Endodermal cell (in vitro differentiated cells): Measurements from ENCODE around the gene LLGL2. TPM values are rescaled to one million over a fixed set of nuclear protein-coding genes. Genes with fewer than 3 reads are reported as not detected.

Source experiments
- DNase-seq: peaks from one replicate; pipeline ENCODE4 v3.0.0-alpha.2; 2017
- H3K27ac ChIP-seq: 2 replicates; pipeline ENCODE4 v1.5.1; 2013; ENCODE audit warnings: mild to moderate bottlenecking, low read depth, low read length, moderate library complexity
- H3K27me3 ChIP-seq: 2 replicates; pipeline ENCODE4 v1.6.1; 2013; ENCODE audit warnings: mild to moderate bottlenecking, low read length, moderate library complexity; ENCODE audit not compliant: insufficient read depth, control insufficient read depth, poor library complexity, severe bottlenecking
- H3K36me3 ChIP-seq: 2 replicates; pipeline ENCODE4 v1.7.0; 2013; ENCODE audit warnings: mild to moderate bottlenecking, low read length, moderate library complexity; ENCODE audit not compliant: control insufficient read depth, insufficient read depth
- H3K4me1 ChIP-seq: one replicate; pipeline ENCODE4 v1.7.0; 2013; ENCODE audit warnings: low read length; ENCODE audit not compliant: control insufficient read depth, insufficient read depth
- H3K4me3 ChIP-seq: 2 replicates; pipeline ENCODE4 v1.5.1; 2013; ENCODE audit warnings: mild to moderate bottlenecking, low read length, moderate library complexity
- H3K9ac ChIP-seq: 2 replicates; pipeline ENCODE4 v1.6.1; 2013; ENCODE audit warnings: mild to moderate bottlenecking, low read length, moderate library complexity; ENCODE audit not compliant: poor library complexity, severe bottlenecking; ENCODE audit errors: extremely low read depth
- H3K9me3 ChIP-seq: 2 replicates; pipeline ENCODE4 v1.6.1; 2013; ENCODE audit warnings: mild to moderate bottlenecking, low read length, moderate library complexity; ENCODE audit not compliant: control insufficient read depth
- H3K27ac Mint-ChIP-seq: 2 replicates; pipeline ENCODE4 v1.8.0; 2020; ENCODE audit warnings: mixed read lengths
- H3K27me3 Mint-ChIP-seq: 2 replicates; pipeline ENCODE4 v1.8.0; 2021; ENCODE audit warnings: mild to moderate bottlenecking, mixed read lengths; ENCODE audit not compliant: insufficient read depth
- H3K36me3 Mint-ChIP-seq: 2 replicates; pipeline ENCODE4 v1.8.0; 2020; ENCODE audit warnings: low read depth, mixed read lengths
- H3K4me1 Mint-ChIP-seq: 2 replicates; pipeline ENCODE4 v1.8.0; 2020; ENCODE audit warnings: mixed read lengths
- H3K4me3 Mint-ChIP-seq: 2 replicates; pipeline ENCODE4 v1.8.0; 2020; ENCODE audit warnings: mild to moderate bottlenecking, moderate library complexity, mixed read lengths
- H3K9me3 Mint-ChIP-seq: 2 replicates; pipeline ENCODE4 v1.8.0; 2020; ENCODE audit warnings: mild to moderate bottlenecking, mixed read lengths
- WGBS, 2 experiments: methylation state at CpG; one replicate each; pipeline versions ENCODE4 v1.1.5 to v1.1.7; 2013; ENCODE audit warnings: missing lambda C conversion rate in 2 of 2, mixed read lengths in 1 of 2; ENCODE audit not compliant: insufficient coverage in 1 of 2, insufficient read length in 1 of 2; 5-methylcytosine and 5-hydroxymethylcytosine counted together
- total RNA-seq, 2 donors: library from RNA; stranded (reverse); fragmentation: NEBNext Ultra II Directional in 1 of 2; extraction: Animal tissue kit (Norgen Biotek cat#: 25700) in 1 of 2; gene quantifications; 2 replicates in 1 of 2; 3 replicates in 1 of 2; pipeline ENCODE4 v1.2.1, GENCODE V29; 2021
- TF ChIP-seq, protein P1 (sequence below): fragments of 200-600 bp; sonication (generic); conservative IDR thresholded peaks from 2 replicates; pipeline ENCODE4 v1.5.0; 2021; ENCODE audit warnings: antibody characterized with exemption, mild to moderate bottlenecking

The LLGL2 gene
- total RNA-seq, 2 donors from 2014 or later = 128 to 149 TPM

DNA sequence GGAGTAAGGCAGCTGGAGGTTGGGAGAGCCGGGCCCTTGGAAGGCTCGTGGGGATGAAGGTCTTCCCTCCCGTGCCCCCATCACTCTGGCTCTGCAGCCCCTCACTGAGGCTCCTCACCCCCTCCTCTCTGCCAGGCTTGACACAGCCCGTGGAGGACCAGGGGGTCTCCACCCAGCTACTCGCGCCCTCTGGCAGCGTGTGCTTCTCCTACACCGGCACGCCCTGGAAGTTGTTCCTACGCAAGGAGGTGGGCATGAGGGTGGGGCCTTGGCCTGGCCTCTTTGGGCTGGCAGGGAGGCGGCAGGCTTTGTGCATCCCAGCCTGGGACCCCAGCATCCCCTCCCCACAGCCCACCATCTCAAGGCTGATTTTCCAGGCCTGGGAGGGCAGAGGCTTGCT lies 92.2 kb downstream of the LLGL2 start:
- Histone ChIP-seq H3K27ac (no peak overlapping the region), H3K9ac (no peak overlapping the region), H3K36me3 (no peaks in the 10 kb centered on the region), H3K4me1 (peaks cover 7% of the 10 kb centered on the region), H3K9me3 (no peaks in the 10 kb centered on the region), H3K27me3 (no peaks in the 10 kb centered on the region), H3K4me3 (no peak overlapping the region)
- Mint-ChIP-seq H3K27ac (no peak overlapping the region), H3K27me3 (peaks cover 2% of the 10 kb centered on the region), H3K9me3 (no peaks in the 10 kb centered on the region), H3K4me1 (peaks cover 6% of the 10 kb centered on the region), H3K36me3 (no peaks in the 10 kb centered on the region), H3K4me3 (no peak overlapping the region)
- 72 to 89% methylated on average over 2 to 11 of the region's 11 CpGs for WGBS, 2 experiments
- DNase-seq = no peak
- TF ChIP-seq, protein P1, sequence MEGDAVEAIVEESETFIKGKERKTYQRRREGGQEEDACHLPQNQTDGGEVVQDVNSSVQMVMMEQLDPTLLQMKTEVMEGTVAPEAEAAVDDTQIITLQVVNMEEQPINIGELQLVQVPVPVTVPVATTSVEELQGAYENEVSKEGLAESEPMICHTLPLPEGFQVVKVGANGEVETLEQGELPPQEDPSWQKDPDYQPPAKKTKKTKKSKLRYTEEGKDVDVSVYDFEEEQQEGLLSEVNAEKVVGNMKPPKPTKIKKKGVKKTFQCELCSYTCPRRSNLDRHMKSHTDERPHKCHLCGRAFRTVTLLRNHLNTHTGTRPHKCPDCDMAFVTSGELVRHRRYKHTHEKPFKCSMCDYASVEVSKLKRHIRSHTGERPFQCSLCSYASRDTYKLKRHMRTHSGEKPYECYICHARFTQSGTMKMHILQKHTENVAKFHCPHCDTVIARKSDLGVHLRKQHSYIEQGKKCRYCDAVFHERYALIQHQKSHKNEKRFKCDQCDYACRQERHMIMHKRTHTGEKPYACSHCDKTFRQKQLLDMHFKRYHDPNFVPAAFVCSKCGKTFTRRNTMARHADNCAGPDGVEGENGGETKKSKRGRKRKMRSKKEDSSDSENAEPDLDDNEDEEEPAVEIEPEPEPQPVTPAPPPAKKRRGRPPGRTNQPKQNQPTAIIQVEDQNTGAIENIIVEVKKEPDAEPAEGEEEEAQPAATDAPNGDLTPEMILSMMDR = no peak

GRCh38 chr17:75619506-75620431 lies 94.3 kb downstream of the LLGL2 start:
- Mint-ChIP-seq H3K4me3 (no peak overlapping the region), H3K27me3 (peaks cover 3% of the 10 kb centered on the region), H3K36me3 (no peaks in the 10 kb centered on the region), H3K9me3 (no peaks in the 10 kb centered on the region), H3K4me1 (peaks cover 6% of the 10 kb centered on the region), H3K27ac (no peak overlapping the region)
- DNase-seq = peak; percentile 97
- TF ChIP-seq, protein P1 = peak; percentile 78
- no peaks in the 10 kb centered on the region for H3K27me3 ChIP-seq
- H3K27ac ChIP-seq = no peak overlapping the region
- no peak overlapping the region for H3K9ac ChIP-seq
- H3K4me3 ChIP-seq = no peak overlapping the region
- H3K36me3 ChIP-seq = no peaks in the 10 kb centered on the region
- H3K4me1 ChIP-seq = peaks cover 7% of the 10 kb centered on the region
- 84 to 87% methylated on average over 25 to 36 of the region's 36 CpGs for WGBS, 2 experiments
- H3K9me3 ChIP-seq = no peaks in the 10 kb centered on the region

GRCh38 chr17:75621489-75621888 lies 96.0 kb downstream of the LLGL2 start:
- H3K4me1 ChIP-seq = peaks cover 7% of the 10 kb centered on the region
- H3K27me3 Mint-ChIP-seq = peaks cover 3% of the 10 kb centered on the region
- H3K36me3 Mint-ChIP-seq = no peaks in the 10 kb centered on the region
- no peak overlapping the region for H3K27ac Mint-ChIP-seq
- H3K27me3 ChIP-seq = no peaks in the 10 kb centered on the region
- WGBS, 2 experiments = 93 to 100% methylated on average over 3 to 4 of the region's 4 CpGs
- H3K36me3 ChIP-seq = no peaks in the 10 kb centered on the region
- H3K9me3 ChIP-seq = no peaks in the 10 kb centered on the region
- no peak overlapping the region for H3K4me3 Mint-ChIP-seq
- H3K9ac ChIP-seq = no peak overlapping the region
- H3K4me1 Mint-ChIP-seq = peaks cover 6% of the 10 kb centered on the region
- no peak for DNase-seq
- H3K4me3 ChIP-seq = no peak overlapping the region
- no peaks in the 10 kb centered on the region for H3K9me3 Mint-ChIP-seq
- TF ChIP-seq, protein P1 = no peak
- no peak overlapping the region for H3K27ac ChIP-seq
